AG10803 (cell line): ENCODE data around the gene NDST4.

Experiments used
- DNase-seq: peaks from one replicate; pipeline ENCODE4 v3.0.0; 2010; ENCODE audit warnings: low read depth
- H3K4me3 ChIP-seq: 2 replicates; pipeline ENCODE4 v1.5.1; 2011; ENCODE audit warnings: mild to moderate bottlenecking, low read length, control low read depth
- CTCF ChIP-seq: conservative IDR thresholded peaks from 2 replicates; pipeline ENCODE4 v1.5.1; 2011; ENCODE audit warnings: mild to moderate bottlenecking, low read length, control low read depth, inconsistent platforms

The NDST4 gene

GRCh38 chr4:114782415-114783214 is 330.8 kb downstream of the NDST4 start:
- no peak for TF ChIP-seq CTCF
- no peak overlapping the region for H3K4me3 ChIP-seq
- DNase-seq, result no peak

- no peak overlapping the region for H3K4me3 ChIP-seq
- peak; percentile 1 for DNase-seq
- peak; percentile 24; the same call in 1 of the 2 replicates for TF ChIP-seq CTCF
Observed at GRCh38 chr4:114780205-114780604, 333.2 kb downstream of the NDST4 start.
